Measurements from ENCODE around the gene CUL9. TPM values are rescaled to one million over a fixed set of nuclear protein-coding genes. Genes with fewer than 3 reads are reported as not detected.
A peak's percentile ranks its signal among the peaks of the same experiment; 100 is the strongest.
"Not testable (repeated sequence)": the region's sequence is repeated elsewhere in the genome, so short reads cannot be mapped to it uniquely, and the experiment has no call there.

CUL9 gene
- 13.1 and 21.4 TPM in 2 replicates for total RNA-seq

DNA sequence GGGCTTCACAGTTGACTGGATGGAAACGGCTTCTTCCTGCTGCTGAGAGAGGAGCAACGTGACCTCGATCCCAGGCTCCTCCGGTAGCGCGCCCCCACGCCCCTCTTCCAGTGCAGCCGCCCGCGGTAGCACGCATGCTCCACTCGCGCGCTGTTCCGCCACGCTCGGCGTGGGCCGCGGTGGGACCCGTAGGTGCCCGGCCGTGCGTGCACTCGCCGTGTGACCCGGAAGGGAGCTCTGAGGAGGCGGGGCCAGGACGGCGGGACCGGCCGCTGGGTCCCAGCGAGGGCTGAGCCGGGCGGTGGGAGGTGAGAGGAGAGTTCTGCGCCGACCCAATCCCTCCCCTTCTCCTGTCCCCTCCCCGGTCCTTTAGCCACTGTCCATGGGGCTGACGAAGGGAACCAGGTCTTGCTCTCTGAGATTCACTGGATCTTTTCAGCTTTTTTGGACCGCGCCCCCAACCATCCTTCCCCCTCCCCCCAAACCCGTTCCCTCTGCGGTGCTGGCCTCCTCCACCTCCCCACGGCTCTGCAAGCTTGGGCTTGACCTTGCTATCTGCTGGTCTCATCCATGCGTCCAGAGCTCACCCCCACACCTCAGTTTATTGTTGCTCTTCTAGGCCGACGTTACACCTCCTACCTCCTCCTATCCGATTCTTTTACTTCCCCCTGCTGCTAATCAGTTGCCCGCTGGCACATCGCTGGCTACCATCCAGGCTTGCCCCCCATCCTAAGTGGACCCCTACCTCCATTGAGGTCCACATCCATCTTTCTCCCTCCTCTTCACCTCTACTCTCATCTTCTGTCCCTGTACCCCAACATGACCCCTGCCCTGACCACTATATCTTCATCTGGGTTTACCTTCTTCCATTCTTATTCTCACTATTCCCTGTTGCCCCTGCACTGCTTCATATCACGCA lies at the start of gene CUL9:
Gene CUL9, plus strand, starts transcription at position 255 of the 919 bp plus-strand sequence. CDS start 2,115 bp downstream, outside the sequence.
- DNase-seq (ENCODE audit: low read depth in 2 of 2) = peak; percentile 50 to 75

- DNase-seq (ENCODE audit: low read depth in 2 of 2) = no peak
Measured at GRCh38 chr6:43138267-43138666, 43.7 kb upstream of the CUL9 start.

GRCh38 chr6:43139973-43140372 lies 42.0 kb upstream of the CUL9 start:
- not testable (repeated sequence) for DNase-seq (ENCODE audit: low read depth in 2 of 2)

DNA sequence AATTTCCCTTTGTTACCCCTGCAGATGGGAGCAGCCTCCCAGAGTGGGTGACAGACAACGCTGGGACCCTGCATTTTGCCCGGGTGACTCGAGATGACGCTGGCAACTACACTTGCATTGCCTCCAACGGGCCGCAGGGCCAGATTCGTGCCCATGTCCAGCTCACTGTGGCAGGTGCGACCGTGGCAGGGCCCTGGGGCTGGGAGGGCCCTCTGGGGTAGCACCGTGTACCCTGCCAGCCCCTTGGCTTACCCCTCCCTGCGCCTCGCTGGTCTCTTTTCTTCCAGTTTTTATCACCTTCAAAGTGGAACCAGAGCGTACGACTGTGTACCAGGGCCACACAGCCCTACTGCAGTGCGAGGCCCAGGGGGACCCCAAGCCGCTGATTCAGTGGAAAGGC lies 40.4 kb upstream of the CUL9 start:
- DNase-seq (ENCODE audit: low read depth in 2 of 2) = no peak

DNA sequence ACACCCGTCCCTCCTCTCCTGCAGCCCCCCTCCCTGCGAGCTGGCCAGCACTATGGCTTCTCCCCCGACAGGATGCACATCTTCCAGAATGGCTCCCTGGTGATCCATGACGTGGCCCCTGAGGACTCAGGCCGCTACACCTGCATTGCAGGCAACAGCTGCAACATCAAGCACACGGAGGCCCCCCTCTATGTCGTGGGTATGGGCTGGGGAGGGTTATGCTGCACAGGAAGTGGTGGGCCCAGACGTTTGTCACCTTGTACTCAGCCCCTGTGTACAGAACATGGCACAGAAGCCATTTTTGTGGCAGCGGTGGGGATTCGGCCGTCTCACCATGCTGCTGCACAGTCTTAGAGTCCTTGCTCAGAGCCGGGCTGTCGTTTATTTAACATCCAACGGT lies 39.9 kb upstream of the CUL9 start:
- no peak for DNase-seq (ENCODE audit: low read depth in 2 of 2)

DNA sequence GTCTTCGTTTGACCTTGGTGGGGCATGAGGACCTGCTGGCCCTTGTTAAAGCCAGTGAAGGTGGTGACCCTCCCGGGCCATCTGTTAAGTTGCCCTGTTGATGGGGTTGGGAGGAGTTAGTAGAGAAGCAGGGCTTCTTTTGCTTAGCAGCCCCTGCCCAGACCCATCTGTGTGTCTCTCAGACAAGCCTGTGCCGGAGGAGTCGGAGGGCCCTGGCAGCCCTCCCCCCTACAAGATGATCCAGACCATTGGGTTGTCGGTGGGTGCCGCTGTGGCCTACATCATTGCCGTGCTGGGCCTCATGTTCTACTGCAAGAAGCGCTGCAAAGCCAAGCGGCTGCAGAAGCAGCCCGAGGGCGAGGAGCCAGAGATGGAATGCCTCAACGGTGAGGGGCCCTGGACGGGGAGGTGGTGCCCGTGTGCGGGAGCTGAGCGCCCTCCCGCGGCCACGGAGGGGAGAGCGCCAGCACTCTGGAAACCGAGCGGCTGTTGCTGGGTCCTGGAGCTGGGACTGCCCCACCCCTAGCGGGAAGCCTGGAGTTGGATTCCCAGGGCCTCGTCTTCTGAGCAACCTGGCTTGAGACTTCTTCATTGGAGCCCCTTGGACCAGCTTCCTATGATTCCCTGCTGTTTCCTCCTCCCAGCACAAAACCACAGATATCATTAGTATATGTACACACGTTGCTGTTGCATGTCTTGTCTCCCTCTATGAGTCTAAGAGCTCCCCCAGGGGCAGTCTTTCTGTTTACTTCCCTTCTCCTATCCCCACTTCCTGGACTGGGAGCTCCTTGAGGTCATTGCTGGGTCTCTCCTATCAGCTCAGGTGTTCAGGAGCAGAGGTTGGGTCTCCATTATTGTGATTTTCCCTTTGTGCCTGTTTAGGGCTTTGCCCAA lies 38.5 kb upstream of the CUL9 start:
- peak; percentile 40 to 74 for DNase-seq (ENCODE audit: low read depth in 2 of 2)

GRCh38 chr6:43144879-43145278 lies 37.1 kb upstream of the CUL9 start:
- DNase-seq (ENCODE audit: low read depth in 2 of 2) = no peak

- no peak for DNase-seq (ENCODE audit: low read depth in 2 of 2)
Measured at GRCh38 chr6:43146261-43146660, 35.7 kb upstream of the CUL9 start.

DNA sequence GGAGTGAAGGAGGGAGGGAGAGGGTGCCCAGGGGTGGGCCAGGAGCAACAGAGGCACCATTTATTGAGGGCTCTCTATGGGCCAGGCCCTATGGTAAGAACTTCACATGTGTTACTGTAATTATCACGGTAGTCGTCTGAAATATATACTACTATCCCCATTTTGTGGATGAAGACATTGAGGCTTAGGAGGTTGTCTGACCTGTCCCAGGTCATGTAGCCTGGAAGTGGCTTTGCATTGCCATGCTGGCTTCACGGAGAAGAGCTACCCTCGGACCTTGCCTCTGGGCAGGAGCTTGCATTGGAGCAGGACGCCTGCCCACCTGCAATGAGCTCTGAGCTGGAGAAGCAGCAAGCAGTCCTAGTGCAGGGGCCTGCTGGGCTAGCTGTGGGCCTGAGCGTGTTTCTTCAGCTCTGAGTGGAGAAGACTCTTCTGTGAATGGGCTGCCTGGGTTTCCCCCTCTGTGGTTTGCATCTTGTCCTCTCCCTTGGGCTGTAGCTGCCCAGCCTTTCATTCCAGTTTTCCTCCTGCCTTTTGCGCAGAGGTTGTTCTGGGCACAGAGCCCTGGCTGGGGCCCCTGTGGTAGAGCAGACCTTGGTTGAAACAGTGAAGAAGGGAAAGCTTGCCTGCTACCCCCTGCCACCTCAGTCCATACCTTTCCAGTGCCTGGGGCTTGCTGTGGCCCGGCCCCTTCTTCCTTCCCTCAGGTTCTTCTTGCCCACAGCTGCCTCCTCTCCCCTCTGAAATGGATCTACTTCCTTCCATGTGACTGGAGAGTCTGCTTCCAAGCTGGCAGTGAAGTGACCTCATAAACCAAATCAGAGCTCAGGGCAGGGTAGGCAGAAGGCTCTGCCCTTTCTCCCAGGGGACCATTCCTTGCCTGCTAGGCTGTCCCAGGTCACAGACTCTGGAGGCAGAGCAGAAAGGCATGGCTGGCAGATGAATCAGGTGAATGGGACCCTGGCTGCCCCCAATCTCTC lies 35.0 kb upstream of the CUL9 start:
- no peak for DNase-seq (ENCODE audit: low read depth in 2 of 2)

DNA sequence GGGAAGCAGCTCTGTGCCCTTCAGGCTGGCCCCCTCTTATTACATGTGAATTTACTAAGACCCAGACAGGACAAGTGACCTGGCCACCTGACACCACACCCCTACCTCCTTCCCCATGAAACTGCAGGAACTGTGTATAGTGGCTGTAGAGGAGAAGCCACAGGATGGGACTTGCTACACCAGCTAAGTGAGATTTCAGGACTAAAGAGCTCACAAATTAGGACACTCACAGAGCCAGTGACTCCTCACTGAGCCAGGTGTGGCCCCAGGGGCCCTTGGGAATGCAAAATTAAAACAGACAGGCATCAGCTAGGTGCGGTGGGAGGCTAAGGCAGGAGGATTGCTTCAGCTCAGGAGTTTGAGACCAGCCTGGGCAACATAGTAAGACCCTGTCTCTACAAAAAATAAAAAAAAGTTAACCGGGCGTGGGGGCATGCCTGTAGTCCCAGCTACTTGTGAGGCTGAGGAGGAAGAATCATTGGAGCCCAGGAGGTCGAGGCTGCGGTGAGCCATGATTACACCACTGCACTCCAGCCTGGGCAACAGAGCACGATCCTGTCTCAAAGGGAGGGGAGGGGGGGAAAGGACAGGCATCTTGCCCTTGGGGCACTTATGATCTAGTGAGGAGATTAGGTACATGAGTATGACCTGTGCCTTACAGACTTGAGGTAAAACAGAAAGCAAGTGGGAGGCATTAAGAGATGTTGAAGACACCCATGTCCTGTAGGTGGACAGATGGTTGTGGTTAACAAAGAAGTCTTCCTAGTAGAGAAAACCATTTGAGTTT lies 34.1 kb upstream of the CUL9 start:
- DNase-seq (ENCODE audit: low read depth in 2 of 2) = no peak

- DNase-seq (ENCODE audit: low read depth in 2 of 2) = no peak
Measured at GRCh38 chr6:43149265-43149664, 32.7 kb upstream of the CUL9 start.

- DNase-seq (ENCODE audit: low read depth in 2 of 2) = peak in 1 of 2 donors; percentile 37
Measured at GRCh38 chr6:43150051-43150751, 31.8 kb upstream of the CUL9 start.

GRCh38 chr6:43159599-43159998 lies 22.4 kb upstream of the CUL9 start:
- no peak for DNase-seq (ENCODE audit: low read depth in 2 of 2)

DNA sequence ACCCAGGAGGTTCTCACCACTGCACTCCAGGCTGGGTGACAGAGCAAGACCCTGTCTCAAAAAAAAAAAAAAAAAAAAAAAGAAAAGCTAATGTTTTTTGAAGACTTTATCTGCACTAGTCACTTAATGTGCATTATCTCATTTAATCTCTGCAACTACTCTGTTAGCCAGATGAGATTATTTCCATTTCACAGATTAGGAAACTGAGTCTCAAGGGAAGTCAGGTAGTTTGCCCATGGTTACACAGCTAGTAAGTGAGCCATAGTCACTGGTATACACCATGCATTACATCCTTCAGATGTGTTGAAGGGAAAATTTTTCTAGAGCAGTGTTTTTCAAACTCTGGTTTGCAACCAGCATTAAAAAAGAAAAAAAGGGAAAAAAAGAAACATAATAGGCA lies 18.1 kb upstream of the CUL9 start:
- no peak for DNase-seq (ENCODE audit: low read depth in 2 of 2)

DNA sequence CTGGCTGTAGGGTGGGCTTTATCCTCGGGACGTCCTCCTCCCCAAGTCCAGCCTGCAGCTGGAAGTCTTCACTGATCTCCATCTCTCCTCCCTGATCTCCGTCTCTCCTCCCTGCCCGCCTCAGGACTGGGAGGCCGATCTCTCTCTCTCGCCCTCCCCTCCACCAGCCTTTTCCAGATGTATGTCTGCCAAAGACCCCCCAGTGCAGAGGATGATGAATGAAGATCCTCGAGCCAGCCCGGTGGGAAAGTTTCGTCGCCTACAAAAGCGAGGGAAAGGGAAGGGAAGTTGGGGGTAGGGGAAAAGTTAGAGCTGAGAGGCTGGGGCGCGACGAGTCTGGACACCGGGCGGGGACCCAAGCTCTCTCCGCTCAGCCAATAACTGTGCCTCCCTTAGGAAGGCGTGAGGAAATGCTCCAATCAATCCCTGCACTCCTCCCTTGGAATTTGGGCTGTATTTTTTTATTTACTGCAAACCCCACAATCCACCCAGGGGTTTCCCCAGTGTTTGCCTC lies 11.5 kb upstream of the CUL9 start:
- peak; percentile 80 to 88 for DNase-seq (ENCODE audit: low read depth in 2 of 2)

- peak; percentile 98 to 100 for DNase-seq (ENCODE audit: low read depth in 2 of 2)
Measured at GRCh38 chr6:43170931-43171706, 10.9 kb upstream of the CUL9 start, which contains the start of gene SRF. Gene SRF (plus strand): TSS chr6:43171269. CDS start chr6:43171657, 388 bp downstream.

GRCh38 chr6:43171707-43172103 lies 10.3 kb upstream of the CUL9 start:
- peak in 1 of 2 donors; percentile 19 for DNase-seq (ENCODE audit: low read depth in 2 of 2)
